ENCODE measurements around the gene PPP1CA. TPM values are rescaled to one million over a fixed set of nuclear protein-coding genes. Genes with fewer than 3 reads are reported as not detected.
"Not testable (repeated sequence)": the region's sequence is repeated elsewhere in the genome, so short reads cannot be mapped to it uniquely, and the experiment has no call there.

PPP1CA gene
- total RNA-seq, 1 donor from 2014 or later, result 103 TPM

GRCh38 chr11:67406969-67407687 lies 5.5 kb upstream of the PPP1CA start:
- peaks cover 27% of the 10 kb centered on the region for H3K27me3 Mint-ChIP-seq (ENCODE audit: low read depth)
- peaks cover 7% of the 10 kb centered on the region for H3K4me1 Mint-ChIP-seq
- H3K4me3 Mint-ChIP-seq, result no peak overlapping the region
- no peaks in the 10 kb centered on the region for H3K9me3 Mint-ChIP-seq
- TF ChIP-seq CTCF (IDR thresholded peaks at IDR 0.05; ENCODE audit: unreplicated experiment), result no peak
- H3K36me3 Mint-ChIP-seq, result no peaks in the 10 kb centered on the region
- H3K27ac Mint-ChIP-seq, result no peak overlapping the region
- no peak for DNase-seq (ENCODE audit: low spot score in 2 of 2, unreplicated experiment in 2 of 2)

DNA sequence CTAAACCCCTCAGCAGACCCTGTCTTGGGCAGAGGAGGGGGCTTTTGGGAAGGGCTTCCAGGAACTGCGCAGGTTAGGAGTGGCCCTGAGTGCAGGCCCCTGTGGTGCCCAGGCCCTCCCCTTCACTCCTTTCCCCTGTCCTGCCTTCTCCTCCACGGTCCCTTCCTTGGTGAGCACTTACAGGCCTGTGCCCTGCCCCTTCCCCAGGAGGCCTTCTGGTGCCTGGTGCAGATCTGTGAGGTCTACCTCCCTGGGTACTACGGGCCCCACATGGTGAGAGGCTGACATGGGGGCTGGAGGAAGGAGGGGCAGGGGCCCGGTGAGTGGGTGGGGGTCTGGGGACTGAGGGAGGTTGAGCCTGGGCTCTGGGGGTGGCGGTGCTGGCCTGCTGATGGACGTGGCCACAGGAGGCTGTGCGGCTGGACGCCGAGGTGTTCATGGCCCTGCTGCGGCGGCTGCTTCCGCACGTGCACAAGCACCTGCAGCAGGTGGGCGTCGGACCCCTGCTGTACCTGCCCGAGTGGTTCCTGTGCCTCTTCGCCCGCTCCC lies 4.8 kb upstream of the PPP1CA start:
- Mint-ChIP-seq H3K4me1 (peaks cover 9% of the 10 kb centered on the region), H3K27ac (no peak overlapping the region), H3K4me3 (no peak overlapping the region), H3K9me3 (no peaks in the 10 kb centered on the region), H3K36me3 (no peaks in the 10 kb centered on the region), H3K27me3 (ENCODE audit: low read depth) (peaks cover 20% of the 10 kb centered on the region)
- DNase-seq (ENCODE audit: low spot score in 2 of 2, unreplicated experiment in 2 of 2), result no peak
- TF ChIP-seq CTCF (IDR thresholded peaks at IDR 0.05; ENCODE audit: unreplicated experiment), result no peak

DNA sequence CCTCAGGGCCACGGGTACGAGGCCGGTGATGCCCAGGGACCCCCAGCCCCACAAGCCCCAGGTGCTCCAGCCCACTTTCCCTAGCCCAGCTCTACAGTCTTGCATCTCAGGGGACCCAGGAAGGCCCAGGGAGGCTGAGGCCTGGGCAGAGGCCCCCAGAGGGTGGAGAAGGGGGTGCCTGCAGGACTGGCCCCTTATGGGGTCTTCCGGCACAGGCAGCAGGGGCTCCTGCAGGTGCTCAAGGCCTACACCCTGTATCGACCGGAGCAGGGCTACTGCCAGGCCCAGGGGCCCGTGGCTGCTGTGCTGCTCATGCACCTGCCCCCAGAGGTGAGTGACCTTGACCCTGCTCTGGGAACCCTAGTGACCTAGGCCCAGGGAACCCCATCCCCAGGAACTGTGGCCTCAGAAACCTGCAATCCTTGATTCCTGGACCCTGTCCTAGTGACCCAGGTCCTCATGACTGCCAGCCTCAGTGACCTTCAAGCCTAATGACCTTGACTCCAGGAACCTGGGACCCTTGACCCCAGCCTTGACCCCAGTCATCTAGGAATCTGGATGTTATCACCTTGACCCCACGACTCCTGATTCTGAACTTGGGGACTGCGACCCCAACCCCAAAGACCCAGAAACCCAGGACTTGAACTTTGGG lies 4.2 kb upstream of the PPP1CA start:
- Mint-ChIP-seq H3K4me3 (no peak overlapping the region), H3K36me3 (no peaks in the 10 kb centered on the region), H3K27ac (no peak overlapping the region), H3K27me3 (ENCODE audit: low read depth) (peaks cover 15% of the 10 kb centered on the region), H3K9me3 (no peaks in the 10 kb centered on the region), H3K4me1 (peaks cover 10% of the 10 kb centered on the region)
- no peak for DNase-seq (ENCODE audit: low spot score in 2 of 2, unreplicated experiment in 2 of 2)
- no peak for TF ChIP-seq CTCF (IDR thresholded peaks at IDR 0.05; ENCODE audit: unreplicated experiment)

DNA sequence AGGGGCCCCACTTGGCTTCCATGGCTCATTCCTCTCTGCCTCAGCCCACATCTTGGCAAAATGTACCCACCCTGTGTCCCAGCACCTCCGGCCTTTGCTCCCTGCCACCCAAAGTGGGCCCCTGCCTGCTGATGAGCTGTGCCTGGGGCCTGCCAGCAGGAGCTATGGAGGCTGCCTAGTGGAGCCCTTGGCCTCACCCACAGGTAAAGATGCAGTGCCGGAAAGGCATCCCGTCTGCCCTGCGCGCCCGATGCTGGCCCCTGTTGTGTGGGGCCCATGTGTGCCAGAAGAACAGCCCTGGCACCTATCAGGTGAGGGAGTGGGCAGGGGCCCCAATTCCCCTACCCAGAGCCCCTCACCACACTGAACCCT lies 3.5 kb upstream of the PPP1CA start:
- no peaks in the 10 kb centered on the region for H3K36me3 Mint-ChIP-seq
- peaks cover 15% of the 10 kb centered on the region for H3K4me1 Mint-ChIP-seq
- no peak for TF ChIP-seq CTCF (IDR thresholded peaks at IDR 0.05; ENCODE audit: unreplicated experiment)
- no peak for DNase-seq (ENCODE audit: low spot score in 2 of 2, unreplicated experiment in 2 of 2)
- H3K27ac Mint-ChIP-seq, result no peak overlapping the region
- peaks cover 12% of the 10 kb centered on the region for H3K27me3 Mint-ChIP-seq (ENCODE audit: low read depth)
- no peaks in the 10 kb centered on the region for H3K9me3 Mint-ChIP-seq
- H3K4me3 Mint-ChIP-seq, result no peak overlapping the region

DNA sequence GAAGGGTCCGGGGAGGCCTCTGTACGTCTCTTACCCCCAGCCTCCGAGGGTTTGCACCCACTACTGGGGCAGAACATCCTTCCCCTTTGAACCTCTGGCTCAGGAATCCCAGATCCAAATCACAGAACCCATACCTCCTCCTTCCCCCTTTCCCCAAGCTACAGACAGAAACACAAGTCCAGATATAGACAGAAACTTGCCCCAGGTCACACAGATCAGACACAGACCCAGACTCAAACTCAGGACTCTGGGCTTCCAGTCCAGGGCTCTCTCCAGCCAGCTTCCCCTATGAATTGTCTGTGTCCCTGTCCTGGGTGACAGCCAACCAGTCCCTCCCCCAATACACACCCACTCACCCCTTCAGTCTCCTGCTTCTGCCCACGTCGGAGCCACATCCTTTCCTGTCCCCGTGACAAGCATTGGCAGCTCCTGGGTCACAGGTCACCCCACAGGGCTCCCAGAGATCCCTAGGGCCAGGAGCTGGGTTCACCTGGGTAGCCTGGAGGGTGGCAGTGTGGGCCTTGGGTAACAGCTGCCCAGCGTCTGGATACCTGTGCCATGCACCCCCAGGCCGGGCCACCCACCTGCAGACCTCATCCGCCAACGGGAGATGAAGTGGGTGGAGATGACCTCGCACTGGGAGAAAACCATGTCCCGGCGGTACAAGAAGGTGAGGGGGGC lies 3.0 kb upstream of the PPP1CA start:
- H3K27me3 Mint-ChIP-seq (ENCODE audit: low read depth), result peaks cover 10% of the 10 kb centered on the region
- H3K4me3 Mint-ChIP-seq, result no peak overlapping the region
- no peak for TF ChIP-seq CTCF (IDR thresholded peaks at IDR 0.05; ENCODE audit: unreplicated experiment)
- no peak overlapping the region for H3K27ac Mint-ChIP-seq
- H3K4me1 Mint-ChIP-seq, result peaks cover 17% of the 10 kb centered on the region
- DNase-seq (ENCODE audit: low spot score in 2 of 2, unreplicated experiment in 2 of 2), result no peak
- H3K36me3 Mint-ChIP-seq, result no peaks in the 10 kb centered on the region
- H3K9me3 Mint-ChIP-seq, result no peaks in the 10 kb centered on the region

DNA sequence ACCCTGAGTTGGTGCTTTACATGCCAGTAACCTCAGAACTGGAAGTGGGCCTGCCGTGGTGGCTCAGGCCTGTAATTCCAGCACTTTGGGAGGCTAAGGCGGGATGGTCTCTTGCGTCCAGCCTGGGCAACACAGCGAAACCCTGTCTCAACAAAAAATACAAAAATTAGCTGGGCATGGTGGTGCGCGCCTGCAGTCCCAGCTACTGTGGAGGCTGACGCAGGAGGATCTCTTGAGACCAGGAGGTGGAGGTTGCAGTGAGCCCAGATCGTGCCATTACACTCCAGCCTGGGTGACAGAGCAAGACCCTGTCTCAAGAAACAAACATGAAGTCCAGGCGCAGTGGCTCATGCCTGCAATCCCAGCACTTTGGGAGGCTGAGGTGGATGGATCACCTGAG lies 1.4 kb upstream of the PPP1CA start:
- H3K27me3 Mint-ChIP-seq (ENCODE audit: low read depth), result not testable (repeated sequence)

GRCh38 chr11:67402192-67402839 lies 658 bp upstream of the PPP1CA start:
- peak overlapping the region; percentile 81 for H3K27ac Mint-ChIP-seq
- peak overlapping the region; percentile 36 for H3K4me3 Mint-ChIP-seq
- not testable (repeated sequence) for H3K9me3 Mint-ChIP-seq; DNase-seq (ENCODE audit: low spot score in 2 of 2, unreplicated experiment in 2 of 2); H3K27me3 Mint-ChIP-seq (ENCODE audit: low read depth); H3K36me3 Mint-ChIP-seq
- H3K4me1 Mint-ChIP-seq, result peaks cover 17% of the 10 kb centered on the region

More for the DNA sequence above, 1.4 kb upstream of the PPP1CA start:
- H3K27ac Mint-ChIP-seq; H3K4me3 Mint-ChIP-seq; H3K36me3 Mint-ChIP-seq; DNase-seq (ENCODE audit: low spot score in 2 of 2, unreplicated experiment in 2 of 2); H3K9me3 Mint-ChIP-seq: not testable (repeated sequence)
- H3K4me1 Mint-ChIP-seq, result peaks cover 17% of the 10 kb centered on the region

Data from mesothelial cell of epicardium (in vitro differentiated cells).